ENCODE results near the gene TIGD3.

- TF ChIP-seq CHD2 (IDR thresholded peaks at IDR 0.05; ENCODE audit: borderline replicate concordance, low read depth, low read length) (no peak), TAF1 (IDR thresholded peaks at IDR 0.05; ENCODE audit: borderline replicate concordance, low read depth, low read length) (no peak), BHLHE40 (IDR thresholded peaks at IDR 0.05; ENCODE audit: borderline replicate concordance in 1 of 2, low read depth in 2 of 2, low read length in 1 of 2) (no peak), SPI1 (IDR thresholded peaks at IDR 0.05; ENCODE audit: borderline replicate concordance, insufficient read depth, low read depth, low read length) (no peak), KDM1A (IDR thresholded peaks at IDR 0.05; ENCODE audit: borderline replicate concordance) (no peak), CTCF (IDR thresholded peaks at IDR 0.05 in 2 of 3, conservative IDR thresholded peaks at IDR 0.05 in 1 of 3; ENCODE audit: control insufficient read depth in 2 of 3, extremely low read depth in 1 of 3, insufficient read depth in 1 of 3, low read depth in 3 of 3, low read length in 3 of 3) (no peak), RAD21 (IDR thresholded peaks at IDR 0.05; ENCODE audit: insufficient read depth, low read depth, low read length) (no peak), POLR2A (IDR thresholded peaks at IDR 0.05; ENCODE audit: low read depth, low read length) (no peak)
These were observed 12.7 kb upstream of the TIGD3 start for GRCh38 chr11:65341856-65342255.
